Measurements from ENCODE around the gene DBH. TPM values are rescaled to one million over a fixed set of nuclear protein-coding genes. Genes with fewer than 3 reads are reported as not detected.

The DBH gene
- total RNA-seq, 2 donors from 2014 or later, result not detected

- TF ChIP-seq, protein P1, sequence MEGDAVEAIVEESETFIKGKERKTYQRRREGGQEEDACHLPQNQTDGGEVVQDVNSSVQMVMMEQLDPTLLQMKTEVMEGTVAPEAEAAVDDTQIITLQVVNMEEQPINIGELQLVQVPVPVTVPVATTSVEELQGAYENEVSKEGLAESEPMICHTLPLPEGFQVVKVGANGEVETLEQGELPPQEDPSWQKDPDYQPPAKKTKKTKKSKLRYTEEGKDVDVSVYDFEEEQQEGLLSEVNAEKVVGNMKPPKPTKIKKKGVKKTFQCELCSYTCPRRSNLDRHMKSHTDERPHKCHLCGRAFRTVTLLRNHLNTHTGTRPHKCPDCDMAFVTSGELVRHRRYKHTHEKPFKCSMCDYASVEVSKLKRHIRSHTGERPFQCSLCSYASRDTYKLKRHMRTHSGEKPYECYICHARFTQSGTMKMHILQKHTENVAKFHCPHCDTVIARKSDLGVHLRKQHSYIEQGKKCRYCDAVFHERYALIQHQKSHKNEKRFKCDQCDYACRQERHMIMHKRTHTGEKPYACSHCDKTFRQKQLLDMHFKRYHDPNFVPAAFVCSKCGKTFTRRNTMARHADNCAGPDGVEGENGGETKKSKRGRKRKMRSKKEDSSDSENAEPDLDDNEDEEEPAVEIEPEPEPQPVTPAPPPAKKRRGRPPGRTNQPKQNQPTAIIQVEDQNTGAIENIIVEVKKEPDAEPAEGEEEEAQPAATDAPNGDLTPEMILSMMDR (IDR thresholded peaks at IDR 0.05), result no peak
- no peak overlapping the region for H3K27ac ChIP-seq
- no peaks in the 10 kb centered on the region for H3K27me3 ChIP-seq (replicated peaks; ENCODE audit: insufficient read depth)
These were observed 35.4 kb upstream of the DBH start for GRCh38 chr9:133600739-133601138.

GRCh38 chr9:133601746-133602145, 34.4 kb upstream of the DBH start:
- ATAC-seq (ENCODE audit: insufficient number of reproducible peaks, low FRiP score, low read depth) (no peak), DNase-seq (ENCODE audit: low spot score) (no peak)
- Histone ChIP-seq H3K9me3 (peaks cover 14% of the 10 kb centered on the region), H3K36me3 (no peaks in the 10 kb centered on the region), H3K27me3 (replicated peaks; ENCODE audit: insufficient read depth) (no peaks in the 10 kb centered on the region), H3K4me1 (ENCODE audit: control insufficient read depth in 1 of 2, low read depth in 2 of 2) (no peaks in the 10 kb centered on the region), H3K4me3 (no peak overlapping the region), H3K27ac (no peak overlapping the region)
- TF ChIP-seq, protein P1 (IDR thresholded peaks at IDR 0.05), result no peak

More at GRCh38 chr9:133600739-133601138, 35.4 kb upstream of the DBH start:
- no peaks in the 10 kb centered on the region for H3K4me1 ChIP-seq (ENCODE audit: control insufficient read depth in 1 of 2, low read depth in 2 of 2)
- ATAC-seq (ENCODE audit: insufficient number of reproducible peaks, low FRiP score, low read depth) (no peak), DNase-seq (ENCODE audit: low spot score) (no peak)
- H3K36me3 ChIP-seq, result no peaks in the 10 kb centered on the region
- H3K9me3 ChIP-seq, result peaks cover 14% of the 10 kb centered on the region
- H3K4me3 ChIP-seq, result no peak overlapping the region

DNA sequence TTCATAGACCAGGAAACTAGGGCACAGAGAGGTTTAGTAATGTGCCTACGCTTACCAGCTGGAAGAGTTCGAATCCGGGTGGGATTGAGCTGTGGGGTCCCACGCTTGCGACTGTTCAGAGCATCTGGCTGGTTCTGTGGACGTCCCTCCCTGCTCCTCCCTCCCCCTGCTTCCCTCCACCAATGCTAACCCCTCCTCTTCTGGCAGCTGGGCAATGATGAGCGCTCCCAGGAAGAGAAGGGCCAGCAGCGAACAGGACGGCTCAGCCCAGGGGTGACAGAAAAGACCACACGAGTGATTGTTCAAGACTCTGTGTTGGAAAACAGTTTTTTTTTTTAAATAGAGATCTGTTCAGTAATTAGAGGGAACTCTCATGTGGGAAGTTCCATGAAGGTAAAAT, 33.9 kb upstream of the DBH start:
- TF ChIP-seq, protein P1 (IDR thresholded peaks at IDR 0.05), result no peak

DNA sequence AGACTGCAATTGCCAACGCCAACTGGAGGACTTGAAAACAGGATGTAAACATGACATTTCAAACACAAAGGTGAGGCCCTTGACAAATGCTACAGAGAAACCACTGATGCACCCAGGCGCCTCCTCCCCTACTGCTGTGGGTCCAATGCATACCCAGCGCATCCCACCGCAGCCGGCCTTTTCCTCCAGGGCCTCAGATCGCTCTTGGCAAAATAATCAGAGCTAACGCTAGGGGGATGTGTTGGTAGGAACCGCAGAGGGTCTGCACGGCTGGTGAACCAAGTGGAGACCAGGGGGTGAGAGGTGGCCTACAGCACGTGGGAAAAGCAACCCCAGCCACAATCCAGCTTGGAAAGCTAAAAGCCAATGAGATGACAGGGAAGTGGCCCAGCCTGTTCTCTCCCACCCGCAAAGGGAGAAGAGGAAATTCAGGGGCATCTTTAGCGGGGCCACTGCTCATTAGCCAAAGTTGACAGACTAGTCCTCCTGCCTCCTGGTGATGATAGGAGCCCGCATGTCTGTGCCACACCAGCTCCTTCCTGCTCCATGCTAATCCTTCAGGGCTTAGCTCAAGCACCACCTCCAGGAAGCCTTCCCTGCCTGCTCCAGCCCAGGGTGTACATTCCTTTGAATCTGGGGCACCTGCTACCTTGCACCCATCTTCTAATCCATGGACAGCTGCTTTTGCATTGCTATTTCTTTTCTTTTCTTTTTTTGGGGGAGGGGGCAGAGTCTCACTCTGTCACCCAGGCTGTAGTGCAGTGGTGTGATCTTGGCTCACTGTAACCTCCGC, 32.8 kb upstream of the DBH start:
- Histone ChIP-seq H3K27me3 (replicated peaks; ENCODE audit: insufficient read depth) (no peaks in the 10 kb centered on the region), H3K9me3 (no peaks in the 10 kb centered on the region), H3K4me1 (ENCODE audit: control insufficient read depth in 1 of 2, low read depth in 2 of 2) (no peaks in the 10 kb centered on the region), H3K27ac (no peak overlapping the region), H3K4me3 (no peak overlapping the region), H3K36me3 (no peaks in the 10 kb centered on the region)
- ATAC-seq (ENCODE audit: insufficient number of reproducible peaks, low FRiP score, low read depth) (no peak), DNase-seq (ENCODE audit: low spot score) (no peak)
- TF ChIP-seq, protein P1 (IDR thresholded peaks at IDR 0.05), result no peak

More for the DNA sequence above, 33.9 kb upstream of the DBH start:
- DNase-seq (ENCODE audit: low spot score), result no peak
- H3K36me3 ChIP-seq, result no peaks in the 10 kb centered on the region
- ATAC-seq (ENCODE audit: insufficient number of reproducible peaks, low FRiP score, low read depth), result no peak
- H3K27me3 ChIP-seq (replicated peaks; ENCODE audit: insufficient read depth), result no peaks in the 10 kb centered on the region
- no peak overlapping the region for H3K4me3 ChIP-seq
- peaks cover 9% of the 10 kb centered on the region for H3K9me3 ChIP-seq
- no peak overlapping the region for H3K27ac ChIP-seq
- no peaks in the 10 kb centered on the region for H3K4me1 ChIP-seq (ENCODE audit: control insufficient read depth in 1 of 2, low read depth in 2 of 2)

GRCh38 chr9:133604214-133604613, 31.9 kb upstream of the DBH start:
- DNase-seq (ENCODE audit: low spot score), result no peak
- Histone ChIP-seq H3K4me1 (ENCODE audit: control insufficient read depth in 1 of 2, low read depth in 2 of 2) (no peaks in the 10 kb centered on the region), H3K4me3 (no peak overlapping the region), H3K36me3 (no peaks in the 10 kb centered on the region), H3K27me3 (replicated peaks; ENCODE audit: insufficient read depth) (no peaks in the 10 kb centered on the region), H3K9me3 (no peaks in the 10 kb centered on the region), H3K27ac (no peak overlapping the region)
- no peak for ATAC-seq (ENCODE audit: insufficient number of reproducible peaks, low FRiP score, low read depth)
- TF ChIP-seq, protein P1 (IDR thresholded peaks at IDR 0.05), result no peak

Measured in thoracic aorta (tissue), 2 donors.